GM12891 (cell line): Measurements from ENCODE around the gene NCKAP1.
"Not testable (repeated sequence)": the region's sequence is repeated elsewhere in the genome, so short reads cannot be mapped to it uniquely, and the experiment has no call there.

Source experiments
- POLR2A ChIP-seq: IDR thresholded peaks from 2 replicates; pipeline ENCODE4 v1.6.1; 2011; ENCODE audit warnings: low read depth, low read length, control low read depth
- POLR2AphosphoS5 ChIP-seq: IDR thresholded peaks from 2 replicates; pipeline ENCODE4 v1.6.1; 2011; ENCODE audit warnings: low read depth, low read length, control low read depth

GRCh38 chr2:182876653-182877052 lies 161.6 kb downstream of the NCKAP1 start:
- TF ChIP-seq POLR2AphosphoS5, POLR2A: not testable (repeated sequence)
